Stimulated activated naive CD8-positive, alpha-beta T cell treated with anti-CD3 and anti-CD28 coated beads, Interleukin-15, Interleukin-2, amounts not matched to agents 100 U/mL and 50 U/mL, for 24 hours (primary cell): ENCODE results near the gene CRYAB.
"Not testable (repeated sequence)": the region's sequence is repeated elsewhere in the genome, so short reads cannot be mapped to it uniquely, and the experiment has no call there.

Source experiments
- ATAC-seq: fragments of 150-1000 bp; cut with Tn5 transposase; one replicate; pipeline ENCODE4 v1.10.0; 2021
- DNase-seq: peaks from one replicate; pipeline ENCODE4 v3.0.0; 2021

Gene CRYAB

GRCh38 chr11:111933872-111934271, 22.3 kb upstream of the CRYAB start:
- ATAC-seq (no peak), DNase-seq (no peak)

GRCh38 chr11:111933176-111933575, 21.6 kb upstream of the CRYAB start:
- not testable (repeated sequence) for ATAC-seq, DNase-seq

- ATAC-seq (peak; percentile 58), DNase-seq (no peak)
These were observed 21.0 kb upstream of the CRYAB start for GRCh38 chr11:111932611-111932950.

GRCh38 chr11:111930472-111930871, 18.9 kb upstream of the CRYAB start:
- DNase-seq (no peak), ATAC-seq (no peak)

- peak; percentile 95 for ATAC-seq
- peak; percentile 97 for DNase-seq
These were observed 15.2 kb upstream of the CRYAB start for GRCh38 chr11:111926505-111927391.

GRCh38 chr11:111925953-111926352, 14.4 kb upstream of the CRYAB start:
- ATAC-seq = no peak
- DNase-seq = no peak

GRCh38 chr11:111923951-111924350, 12.4 kb upstream of the CRYAB start:
- DNase-seq = no peak
- no peak for ATAC-seq

GRCh38 chr11:111923351-111923788, 11.8 kb upstream of the CRYAB start:
- ATAC-seq (no peak), DNase-seq (no peak)

GRCh38 chr11:111922803-111923202, 11.2 kb upstream of the CRYAB start:
- ATAC-seq (no peak), DNase-seq (no peak)

GRCh38 chr11:111921541-111922230, 10.1 kb upstream of the CRYAB start:
- ATAC-seq (no peak), DNase-seq (no peak)

- ATAC-seq = no peak
- no peak for DNase-seq
These were observed 9.3 kb upstream of the CRYAB start for GRCh38 chr11:111920908-111921307.

- DNase-seq = no peak
These were observed 7.1 kb upstream of the CRYAB start, which contains the start of gene C11orf52 for GRCh38 chr11:111918390-111919256. Gene C11orf52, plus strand, starts transcription at chr11:111918913. Its CDS starts 60 bp downstream, at chr11:111918973.

GRCh38 chr11:111917788-111918187, 6.2 kb upstream of the CRYAB start:
- DNase-seq = no peak
- ATAC-seq = no peak

More at GRCh38 chr11:111918390-111919256, 7.1 kb upstream of the CRYAB start, which contains the start of gene C11orf52:
- no peak for ATAC-seq

GRCh38 chr11:111917312-111917711, 5.7 kb upstream of the CRYAB start:
- ATAC-seq = no peak

GRCh38 chr11:111916768-111917167, 5.2 kb upstream of the CRYAB start:
- DNase-seq (no peak), ATAC-seq (no peak)

More at GRCh38 chr11:111917312-111917711, 5.7 kb upstream of the CRYAB start:
- no peak for DNase-seq

GRCh38 chr11:111913997-111914396, 2.4 kb upstream of the CRYAB start:
- no peak for ATAC-seq
- no peak for DNase-seq

GRCh38 chr11:111913031-111913861, 1.7 kb upstream of the CRYAB start:
- ATAC-seq (no peak), DNase-seq (no peak)

- DNase-seq (no peak), ATAC-seq (no peak)
These were observed 965 bp upstream of the CRYAB start, which contains the start of gene HSPB2 for GRCh38 chr11:111912535-111912934. Gene HSPB2, plus strand, starts transcription at chr11:111912734. Its CDS starts 96 bp downstream, at chr11:111912830.

- DNase-seq = no peak
- no peak for ATAC-seq
These were observed 651 bp downstream of the CRYAB start for GRCh38 chr11:111910676-111911562.

GRCh38 chr11:111909378-111909777, 2.2 kb downstream of the CRYAB start:
- DNase-seq = no peak
- no peak for ATAC-seq
